ENCODE data around the gene F8A1.
A peak's percentile ranks its signal among the peaks of the same experiment; 100 is the strongest.
"Not testable (repeated sequence)": the region's sequence is repeated elsewhere in the genome, so short reads cannot be mapped to it uniquely, and the experiment has no call there.

F8A1 gene

GRCh38 chrX:154886069-154886788 is at the start of gene F8A1:
Gene F8A1, plus strand, starts transcription at chrX:154886355. Its CDS starts 20 bp downstream, at chrX:154886375.
- not testable (repeated sequence) for H3K36me3 Mint-ChIP-seq (ENCODE audit: low read depth); H3K27me3 Mint-ChIP-seq (ENCODE audit: low read depth, poor library complexity); H3K4me3 Mint-ChIP-seq; H3K27ac Mint-ChIP-seq; H3K4me1 Mint-ChIP-seq
- DNase-seq: peak; percentile 18
- H3K9me3 Mint-ChIP-seq: peaks cover 17% of the 10 kb centered on the region

GRCh38 chrX:154840856-154841255 is 45.3 kb upstream of the F8A1 start:
- no peak for DNase-seq
- no peak overlapping the region for H3K4me3 Mint-ChIP-seq
- peaks cover 4% of the 10 kb centered on the region for H3K36me3 Mint-ChIP-seq (ENCODE audit: low read depth)
- H3K27ac Mint-ChIP-seq: no peak overlapping the region
- peaks cover 58% of the 10 kb centered on the region for H3K9me3 Mint-ChIP-seq
- peaks cover 5% of the 10 kb centered on the region for H3K27me3 Mint-ChIP-seq (ENCODE audit: low read depth, poor library complexity)
- no peaks in the 10 kb centered on the region for H3K4me1 Mint-ChIP-seq
- TF ChIP-seq CTCF (IDR thresholded peaks at IDR 0.05): peak; percentile 19

GRCh38 chrX:154850957-154851611 is 35.1 kb upstream of the F8A1 start:
- Mint-ChIP-seq H3K4me3 (no peak overlapping the region), H3K27me3 (ENCODE audit: low read depth, poor library complexity) (no peaks in the 10 kb centered on the region), H3K9me3 (peaks cover 78% of the 10 kb centered on the region), H3K36me3 (ENCODE audit: low read depth) (peaks cover 8% of the 10 kb centered on the region), H3K27ac (no peak overlapping the region), H3K4me1 (no peaks in the 10 kb centered on the region)
- TF ChIP-seq CTCF (IDR thresholded peaks at IDR 0.05): no peak
- DNase-seq: no peak

DNA sequence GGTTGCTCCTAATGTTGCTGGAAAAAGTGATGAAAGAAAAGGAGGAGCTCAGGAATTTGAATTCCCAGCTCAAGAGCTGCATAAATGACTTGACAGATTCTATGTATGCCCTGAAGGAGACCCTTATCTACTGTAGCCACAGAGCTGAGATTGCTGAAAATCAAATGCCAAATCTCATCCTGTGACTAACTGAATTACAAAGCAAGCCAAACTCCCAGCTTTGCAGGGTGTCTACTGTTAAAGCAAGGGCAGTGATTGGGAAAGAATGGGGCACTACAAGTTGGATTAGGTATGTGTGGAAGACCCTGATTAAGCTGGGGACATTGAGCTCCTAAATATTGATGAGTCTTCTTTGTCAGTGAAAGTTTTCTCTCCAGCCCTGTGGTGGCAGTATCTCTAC is 30.9 kb upstream of the F8A1 start:
- H3K4me1 Mint-ChIP-seq: no peaks in the 10 kb centered on the region
- H3K9me3 Mint-ChIP-seq: peaks cover 76% of the 10 kb centered on the region
- no peak for TF ChIP-seq CTCF (IDR thresholded peaks at IDR 0.05)
- no peak overlapping the region for H3K27ac Mint-ChIP-seq
- H3K36me3 Mint-ChIP-seq (ENCODE audit: low read depth): no peaks in the 10 kb centered on the region
- no peak overlapping the region for H3K4me3 Mint-ChIP-seq
- H3K27me3 Mint-ChIP-seq (ENCODE audit: low read depth, poor library complexity): no peaks in the 10 kb centered on the region
- no peak for DNase-seq

DNA sequence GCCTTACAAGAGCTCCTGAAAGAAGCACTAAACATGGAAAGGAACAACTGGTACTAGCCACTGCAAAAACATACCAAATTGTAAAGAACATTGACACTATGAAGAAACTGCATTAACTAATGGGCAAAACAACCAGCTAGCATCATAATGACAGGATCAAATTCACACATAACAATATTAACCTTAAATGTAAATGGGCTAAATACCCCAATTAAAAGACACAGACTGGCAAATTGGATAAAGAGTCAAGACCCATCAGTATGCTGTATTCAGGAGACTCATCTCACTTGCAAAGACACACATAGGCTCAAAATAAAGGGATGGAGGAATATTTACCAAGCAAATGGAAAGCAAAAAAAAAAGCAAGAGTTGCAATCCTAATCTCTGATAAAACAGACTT is 17.6 kb upstream of the F8A1 start:
- not testable (repeated sequence) for H3K27me3 Mint-ChIP-seq (ENCODE audit: low read depth, poor library complexity); H3K27ac Mint-ChIP-seq; H3K4me3 Mint-ChIP-seq; H3K36me3 Mint-ChIP-seq (ENCODE audit: low read depth); DNase-seq; H3K4me1 Mint-ChIP-seq
- H3K9me3 Mint-ChIP-seq: peaks cover 84% of the 10 kb centered on the region

DNA sequence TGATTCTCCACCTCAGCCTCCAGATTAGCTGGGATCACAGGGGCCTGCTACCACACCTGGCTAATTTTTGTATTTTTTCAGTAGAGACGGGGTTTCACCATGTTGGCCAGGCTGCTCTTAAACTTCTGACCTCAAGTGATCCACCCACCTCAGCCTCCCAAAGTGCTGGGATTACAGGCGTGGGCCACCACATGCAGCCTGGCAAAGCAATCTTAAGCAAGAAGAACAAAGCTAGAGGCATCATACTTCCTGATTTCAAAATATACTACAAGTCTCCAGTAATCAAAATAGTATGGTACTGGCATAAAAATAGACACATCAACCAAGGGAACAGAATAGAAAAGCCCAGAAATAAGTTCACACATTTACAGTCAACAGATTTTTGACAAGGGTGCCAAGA is 12.8 kb upstream of the F8A1 start:
- no peaks in the 10 kb centered on the region for H3K27me3 Mint-ChIP-seq (ENCODE audit: low read depth, poor library complexity)
- DNase-seq: no peak
- TF ChIP-seq CTCF (IDR thresholded peaks at IDR 0.05): no peak
- H3K27ac Mint-ChIP-seq: no peak overlapping the region
- no peak overlapping the region for H3K4me3 Mint-ChIP-seq
- no peaks in the 10 kb centered on the region for H3K4me1 Mint-ChIP-seq
- H3K9me3 Mint-ChIP-seq: peaks cover 63% of the 10 kb centered on the region
- peaks cover under 1% of the 10 kb centered on the region for H3K36me3 Mint-ChIP-seq (ENCODE audit: low read depth)

- H3K4me1 Mint-ChIP-seq; DNase-seq; H3K27ac Mint-ChIP-seq; H3K27me3 Mint-ChIP-seq (ENCODE audit: low read depth, poor library complexity); H3K4me3 Mint-ChIP-seq; H3K36me3 Mint-ChIP-seq (ENCODE audit: low read depth): not testable (repeated sequence)
- H3K9me3 Mint-ChIP-seq: peaks cover 20% of the 10 kb centered on the region
Observed at GRCh38 chrX:154884069-154884468, 2.1 kb upstream of the F8A1 start.

DNA sequence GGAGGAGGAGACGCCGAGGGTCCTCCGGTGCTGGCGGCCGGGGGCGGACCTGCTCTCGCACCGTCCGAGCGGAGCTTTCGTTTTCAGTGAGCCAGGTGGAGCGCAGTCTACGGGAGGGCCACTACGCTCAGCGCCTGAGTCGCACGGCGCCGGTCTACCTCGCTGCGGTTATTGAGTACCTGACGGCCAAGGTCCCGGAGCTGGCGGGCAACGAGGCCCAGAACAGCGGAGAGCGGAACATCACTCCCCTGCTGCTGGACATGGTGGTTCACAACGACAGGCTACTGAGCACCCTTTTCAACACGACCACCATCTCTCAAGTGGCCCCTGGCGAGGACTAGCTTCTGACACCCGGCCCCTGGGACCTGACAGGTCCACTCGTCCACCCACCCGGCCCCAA is 1.1 kb upstream of the F8A1 start:
- H3K4me1 Mint-ChIP-seq; DNase-seq; H3K27me3 Mint-ChIP-seq (ENCODE audit: low read depth, poor library complexity); H3K4me3 Mint-ChIP-seq; H3K27ac Mint-ChIP-seq; H3K36me3 Mint-ChIP-seq (ENCODE audit: low read depth): not testable (repeated sequence)
- peaks cover 16% of the 10 kb centered on the region for H3K9me3 Mint-ChIP-seq

DNA sequence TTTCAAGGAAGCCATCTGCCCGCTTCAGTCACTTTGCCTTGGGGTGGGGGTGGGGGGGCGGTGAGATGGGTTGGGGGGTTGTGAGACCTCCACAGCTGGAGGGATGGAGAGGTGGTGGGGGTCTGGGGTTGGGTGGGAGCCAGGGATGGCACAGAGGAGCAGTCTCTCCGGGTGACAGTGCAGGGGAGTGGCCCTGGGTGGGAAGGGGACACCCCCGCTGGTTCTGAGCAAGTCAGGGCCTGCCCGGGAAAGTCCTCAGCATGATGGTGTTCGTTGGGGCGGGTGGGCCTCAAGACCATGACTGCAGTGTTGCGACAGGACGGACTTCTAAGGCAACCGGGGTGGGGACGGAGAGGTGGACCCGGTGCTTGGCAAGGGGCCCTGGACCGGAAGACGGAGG is 606 bp upstream of the F8A1 start:
- H3K9me3 Mint-ChIP-seq: peaks cover 16% of the 10 kb centered on the region
- H3K4me1 Mint-ChIP-seq; H3K36me3 Mint-ChIP-seq (ENCODE audit: low read depth); DNase-seq; H3K27ac Mint-ChIP-seq; H3K27me3 Mint-ChIP-seq (ENCODE audit: low read depth, poor library complexity); H3K4me3 Mint-ChIP-seq: not testable (repeated sequence)

DNA sequence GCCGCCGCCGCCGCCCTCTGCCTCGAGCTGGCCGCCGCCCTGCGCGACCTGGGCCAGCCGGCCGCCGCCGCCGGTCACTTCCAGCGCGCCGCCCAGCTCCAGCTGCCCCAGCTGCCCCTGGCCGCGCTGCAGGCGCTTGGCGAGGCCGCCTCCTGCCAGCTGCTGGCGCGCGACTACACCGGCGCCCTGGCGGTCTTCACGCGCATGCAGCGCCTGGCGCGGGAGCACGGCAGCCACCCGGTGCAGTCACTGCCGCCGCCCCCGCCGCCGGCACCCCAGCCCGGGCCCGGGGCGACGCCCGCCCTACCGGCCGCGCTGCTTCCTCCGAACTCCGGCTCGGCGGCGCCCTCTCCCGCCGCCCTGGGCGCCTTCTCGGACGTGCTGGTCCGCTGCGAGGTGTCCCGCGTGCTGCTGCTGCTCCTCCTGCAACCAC is 650 bp downstream of the F8A1 start:
- H3K4me1 Mint-ChIP-seq; H3K36me3 Mint-ChIP-seq (ENCODE audit: low read depth); H3K27ac Mint-ChIP-seq; H3K27me3 Mint-ChIP-seq (ENCODE audit: low read depth, poor library complexity); H3K4me3 Mint-ChIP-seq; DNase-seq: not testable (repeated sequence)
- H3K9me3 Mint-ChIP-seq: peaks cover 11% of the 10 kb centered on the region
